PC-3 (cell line): Measurements from ENCODE around the gene HSPA8. TPM values are rescaled to one million over a fixed set of nuclear protein-coding genes. Genes with fewer than 3 reads are reported as not detected.
"Not testable (repeated sequence)": the region's sequence is repeated elsewhere in the genome, so short reads cannot be mapped to it uniquely, and the experiment has no call there.

Experiments used
- ATAC-seq: fragments of 200-7000 bp; cut with Tn5 transposase; 2 replicates; pipeline ENCODE4 v1.9.1; 2020; ENCODE audit warnings: mild to moderate bottlenecking, moderate library complexity
- BruUV-seq: library from RNA; stranded (reverse); fragments of 400-500 nt; replicated peaks from 2 replicates; lab custom pipeline; 2021; lab: Mats Ljungman, UMichigan
- CTCF ChIA-PET: fragments of 300-600 bp; sonication (Branson Sonifier 250); formaldehyde crosslinking; loops from one replicate; lab custom pipeline; 2022; ENCODE audit warnings: antibody characterized with exemption; lab: Charles Lee
- POLR2A ChIA-PET: fragments of 300-600 bp; sonication (Branson Sonifier 250); formaldehyde crosslinking; loops from one replicate; lab custom pipeline; 2022; ENCODE audit warnings: antibody characterized with exemption; ENCODE audit not compliant: unreplicated experiment; lab: Charles Lee
- DNase-seq: peaks from one replicate; pipeline ENCODE4 v3.0.0-alpha.2; 2015
- H2AFZ ChIP-seq: fragments of 300-600 bp; sonication (generic); 2 replicates; pipeline ENCODE4 v1.6.0; 2016; ENCODE audit warnings: antibody characterized with exemption, low read length
- H3F3A ChIP-seq: fragments of 300-600 bp; sonication (generic); one replicate; pipeline ENCODE4 v1.6.0; 2017; ENCODE audit warnings: antibody characterized with exemption, low read length, control low read depth, mild to moderate bottlenecking; ENCODE audit not compliant: unreplicated experiment
- H3K27ac ChIP-seq: fragments of 300-600 bp; sonication (generic); 2 replicates; pipeline ENCODE4 v1.5.1; 2016; ENCODE audit warnings: mild to moderate bottlenecking, low read length
- H3K27me3 ChIP-seq: fragments of 300-600 bp; sonication (generic); 2 replicates; pipeline ENCODE4 v1.6.1; 2016; ENCODE audit warnings: low read length, mixed read lengths
- H3K36me3 ChIP-seq: fragments of 300-600 bp; sonication (generic); 2 replicates; pipeline ENCODE4 v1.6.1; 2016; ENCODE audit warnings: low read depth, mixed run types, low read length, mixed read lengths
- H3K4me1 ChIP-seq: fragments of 300-600 bp; sonication (generic); 2 replicates; pipeline ENCODE4 v1.5.1; 2016; ENCODE audit warnings: low read length; ENCODE audit not compliant: insufficient read depth
- H3K4me2 ChIP-seq: fragments of 300-600 bp; sonication (generic); 2 replicates; pipeline ENCODE4 v1.6.0; 2016; ENCODE audit warnings: low read length
- H3K4me3 ChIP-seq: fragments of 300-600 bp; sonication (generic); 2 replicates; pipeline ENCODE4 v1.5.1; 2016; ENCODE audit warnings: mild to moderate bottlenecking, low read length, mixed read lengths
- H3K79me2 ChIP-seq: fragments of 300-600 bp; sonication (generic); 2 replicates; pipeline ENCODE4 v1.6.1; 2017; ENCODE audit warnings: low read length, mixed read lengths
- H3K9ac ChIP-seq: fragments of 300-600 bp; sonication (generic); 2 replicates; pipeline ENCODE4 v1.6.0; 2016; ENCODE audit warnings: mild to moderate bottlenecking, low read length
- H3K9me2 ChIP-seq: fragments of 300-600 bp; sonication (generic); replicated peaks from 2 replicates; pipeline ENCODE4 v1.6.1; 2016; ENCODE audit warnings: mixed run types, low read length, mixed read lengths
- H3K9me3 ChIP-seq: fragments of 300-600 bp; sonication (generic); 2 replicates; pipeline ENCODE4 v1.6.1; 2016; ENCODE audit warnings: low read length, mixed read lengths
- H4K20me1 ChIP-seq: fragments of 300-600 bp; sonication (generic); 2 replicates; pipeline ENCODE4 v1.6.1; 2016; ENCODE audit warnings: low read length, mixed read lengths
- EZH2 ChIP-seq: fragments of 300-600 bp; sonication (generic); IDR thresholded peaks from one replicate; pipeline ENCODE4 v1.6.1; 2017; ENCODE audit warnings: antibody characterized with exemption, mild to moderate bottlenecking, low read length; ENCODE audit not compliant: unreplicated experiment
- EZH2phosphoT487 ChIP-seq: fragments of 300-600 bp; sonication (generic); IDR thresholded peaks from 2 replicates; pipeline ENCODE4 v1.6.1; 2018; ENCODE audit warnings: mild to moderate bottlenecking, antibody characterized with exemption, low read length, borderline replicate concordance
- intact Hi-C: fragments of 100-400 bp; cut with micrococcal nuclease; formaldehyde crosslinking; loops from 2 replicates; pipeline ENCODE4 v1.9.0; 2023
- total RNA-seq: library from RNA; depleted of rRNA; stranded (reverse); fragments of >200 nt; gene quantifications from 2 replicates; pipeline ENCODE4 v1.2.3, GENCODE V29; 2014
- TF ChIP-seq, protein P1 (sequence below): fragments of 300-600 bp; sonication (generic); conservative IDR thresholded peaks from 2 replicates; pipeline ENCODE4 v1.5.1; 2017; ENCODE audit warnings: antibody characterized with exemption, low read depth, mild to moderate bottlenecking, low read length

The HSPA8 gene
- total RNA-seq, 1 experiment from 2014 or later: 2,484 TPM

DNA sequence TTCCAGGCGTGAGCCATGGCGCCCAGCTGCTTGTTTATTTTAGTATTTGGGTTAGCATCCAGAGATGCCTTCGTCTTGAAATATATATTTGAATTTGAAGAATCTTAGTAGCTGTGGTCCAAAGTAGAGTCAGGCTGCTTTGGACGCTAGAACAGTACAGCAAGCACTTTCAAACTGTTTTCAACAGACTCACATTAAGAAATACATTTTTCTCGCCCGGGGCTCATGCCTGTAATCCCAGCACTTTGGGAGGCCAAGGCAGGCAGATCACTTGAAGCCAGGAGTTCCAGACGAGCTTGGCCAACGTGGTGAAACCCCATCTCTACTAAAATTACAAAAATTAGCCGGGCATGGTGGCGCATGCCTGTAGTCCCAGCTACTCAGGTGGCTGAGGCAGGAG is 27.0 kb upstream of the HSPA8 start:
- H3K4me2 ChIP-seq, H3K4me3 ChIP-seq, H3K9me3 ChIP-seq, H3K79me2 ChIP-seq, CTCF ChIA-PET, H3K4me1 ChIP-seq, H3K27ac ChIP-seq, H3F3A ChIP-seq, H2AFZ ChIP-seq, H3K36me3 ChIP-seq, H4K20me1 ChIP-seq, ATAC-seq, H3K27me3 ChIP-seq, DNase-seq, intact Hi-C loops, H3K9me2 ChIP-seq, H3K9ac ChIP-seq, BruUV-seq, POLR2A ChIA-PET: not testable (repeated sequence)

DNA sequence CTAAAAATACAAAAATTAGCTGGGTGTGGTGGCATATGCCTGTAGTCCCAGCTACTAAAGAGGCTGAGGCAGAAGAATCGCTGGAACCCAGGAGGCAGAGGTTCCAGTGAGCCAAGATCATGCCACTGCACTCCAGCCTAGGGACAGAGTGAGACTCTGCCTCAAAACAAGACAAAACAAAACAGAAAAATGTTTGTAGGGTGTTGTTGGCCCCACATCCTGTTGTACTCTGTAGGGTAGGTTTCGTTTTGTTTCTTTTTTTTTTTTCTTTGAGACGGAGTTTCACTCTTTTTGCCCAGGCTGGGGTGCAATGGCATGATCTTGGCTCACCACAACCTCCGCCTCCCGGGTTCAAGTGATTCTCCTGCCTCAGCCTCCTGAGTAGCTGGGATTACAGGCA is 25.7 kb upstream of the HSPA8 start:
- intact Hi-C loops, H3K9me2 ChIP-seq, H3K9ac ChIP-seq, H3K27me3 ChIP-seq, H3K36me3 ChIP-seq, BruUV-seq, H3K9me3 ChIP-seq, H3F3A ChIP-seq, H3K79me2 ChIP-seq, H2AFZ ChIP-seq, CTCF ChIA-PET, H3K4me3 ChIP-seq, POLR2A ChIA-PET, H3K4me2 ChIP-seq, ATAC-seq, H3K27ac ChIP-seq, DNase-seq, H4K20me1 ChIP-seq: not testable (repeated sequence)
- H3K4me1 ChIP-seq: peaks cover 17% of the 10 kb centered on the region

DNA sequence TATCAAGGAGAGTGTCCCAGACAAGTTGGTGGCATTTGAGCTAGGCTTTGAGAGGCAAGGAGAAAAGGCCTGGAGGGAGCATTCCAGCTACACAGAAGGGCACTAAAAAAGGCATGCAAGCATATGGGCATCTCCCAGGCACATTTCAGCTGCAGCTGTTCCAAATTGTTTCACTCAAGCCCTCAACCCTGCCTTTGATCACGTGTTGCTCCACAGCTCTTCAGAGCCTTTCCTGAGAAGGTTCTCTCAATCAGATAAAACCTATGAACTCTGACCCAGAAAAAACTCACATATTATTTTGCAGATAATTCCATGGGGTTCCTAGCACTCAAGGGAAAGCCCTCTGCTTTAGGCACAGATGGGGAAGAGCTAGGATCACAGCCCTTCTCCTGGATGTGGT is 24.4 kb upstream of the HSPA8 start:
- Histone ChIP-seq H3K4me3 (no peak overlapping the region), H3K4me2 (no peak overlapping the region), H3K9me3 (no peaks in the 10 kb centered on the region), H3K36me3 (peaks cover 9% of the 10 kb centered on the region), H3K9ac (no peak overlapping the region), H3K27me3 (no peaks in the 10 kb centered on the region), H2AFZ (no peak overlapping the region), H3K79me2 (no peaks in the 10 kb centered on the region), H3K27ac (no peak overlapping the region), H3K9me2 (no peaks in the 10 kb centered on the region), H4K20me1 (no peaks in the 10 kb centered on the region), H3F3A (peaks cover 6% of the 10 kb centered on the region), H3K4me1 (peaks cover 18% of the 10 kb centered on the region)
- DNase-seq (no peak), ATAC-seq (no peak)
- CTCF ChIA-PET: no interaction called here
- no TSS peak for BruUV-seq
- POLR2A ChIA-PET: no interaction called here
- TF ChIP-seq EZH2phosphoT487 (no peak), EZH2 (no peak)
- TF ChIP-seq, protein P1, sequence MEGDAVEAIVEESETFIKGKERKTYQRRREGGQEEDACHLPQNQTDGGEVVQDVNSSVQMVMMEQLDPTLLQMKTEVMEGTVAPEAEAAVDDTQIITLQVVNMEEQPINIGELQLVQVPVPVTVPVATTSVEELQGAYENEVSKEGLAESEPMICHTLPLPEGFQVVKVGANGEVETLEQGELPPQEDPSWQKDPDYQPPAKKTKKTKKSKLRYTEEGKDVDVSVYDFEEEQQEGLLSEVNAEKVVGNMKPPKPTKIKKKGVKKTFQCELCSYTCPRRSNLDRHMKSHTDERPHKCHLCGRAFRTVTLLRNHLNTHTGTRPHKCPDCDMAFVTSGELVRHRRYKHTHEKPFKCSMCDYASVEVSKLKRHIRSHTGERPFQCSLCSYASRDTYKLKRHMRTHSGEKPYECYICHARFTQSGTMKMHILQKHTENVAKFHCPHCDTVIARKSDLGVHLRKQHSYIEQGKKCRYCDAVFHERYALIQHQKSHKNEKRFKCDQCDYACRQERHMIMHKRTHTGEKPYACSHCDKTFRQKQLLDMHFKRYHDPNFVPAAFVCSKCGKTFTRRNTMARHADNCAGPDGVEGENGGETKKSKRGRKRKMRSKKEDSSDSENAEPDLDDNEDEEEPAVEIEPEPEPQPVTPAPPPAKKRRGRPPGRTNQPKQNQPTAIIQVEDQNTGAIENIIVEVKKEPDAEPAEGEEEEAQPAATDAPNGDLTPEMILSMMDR: no peak
- intact Hi-C loops: no loop called here

DNA sequence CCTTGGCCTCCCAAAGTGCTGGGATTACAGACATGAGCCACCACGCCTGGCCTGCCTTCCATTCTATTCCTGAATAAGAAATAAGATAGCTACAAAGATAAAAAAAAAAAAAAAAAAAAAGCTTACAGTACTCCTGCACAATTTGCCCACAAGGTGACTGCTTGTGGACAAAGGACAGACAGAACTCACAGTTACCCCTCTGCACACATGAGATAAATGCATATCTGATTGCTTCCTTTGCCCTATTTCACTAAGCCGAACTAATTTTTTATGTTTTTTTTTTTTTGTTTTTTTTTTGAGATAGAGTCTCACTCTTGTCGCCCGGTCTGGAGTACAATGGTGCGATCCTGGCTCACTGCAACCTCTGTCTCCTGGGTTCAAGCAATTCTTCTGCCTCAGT is 23.6 kb upstream of the HSPA8 start:
- no peaks in the 10 kb centered on the region for H3K27me3 ChIP-seq
- no peak overlapping the region for H3K4me3 ChIP-seq
- no peaks in the 10 kb centered on the region for H3K9me3 ChIP-seq
- CTCF ChIA-PET: interaction anchor here (0.7 kb wide), 1 partner anchor 397 kb away, joined by 3 read pairs; no protein-coding TSS in a partner anchor
- POLR2A ChIA-PET: no interaction called here
- no TSS peak for BruUV-seq
- intact Hi-C loops: no loop called here
- H3K36me3 ChIP-seq: peaks cover 9% of the 10 kb centered on the region
- TF ChIP-seq EZH2phosphoT487 (no peak), EZH2 (no peak)
- TF ChIP-seq, protein P1: no peak
- H3K9ac ChIP-seq: no peak overlapping the region
- no peak for ATAC-seq
- H3K4me1 ChIP-seq: peaks cover 18% of the 10 kb centered on the region
- no peak overlapping the region for H2AFZ ChIP-seq
- no peak overlapping the region for H3K4me2 ChIP-seq
- H3K9me2 ChIP-seq: no peaks in the 10 kb centered on the region
- H3K79me2 ChIP-seq: no peaks in the 10 kb centered on the region
- H4K20me1 ChIP-seq: no peaks in the 10 kb centered on the region
- H3F3A ChIP-seq: peaks cover 6% of the 10 kb centered on the region
- DNase-seq: no peak
- H3K27ac ChIP-seq: no peak overlapping the region
